ENCODE measurements around the gene UBE2Z.

Gene UBE2Z

GRCh38 chr17:48961516-48962233 is 53.5 kb downstream of the UBE2Z start:
- DNase-seq, result no peak

GRCh38 chr17:48970224-48970623 is 62.0 kb downstream of the UBE2Z start:
- DNase-seq, result no peak

- no peak for DNase-seq
Measured at GRCh38 chr17:48970865-48971687, 62.9 kb downstream of the UBE2Z start.

- DNase-seq, result no peak
Measured at GRCh38 chr17:48972749-48973097, 64.5 kb downstream of the UBE2Z start.

- DNase-seq, result no peak
Measured at GRCh38 chr17:48973806-48974205, 65.6 kb downstream of the UBE2Z start.
